Mesangial cell (primary cell): Measurements from ENCODE around the gene CCL21. TPM values are rescaled to one million over a fixed set of nuclear protein-coding genes. Genes with fewer than 3 reads are reported as not detected.

Experiments used
- total RNA-seq: library from RNA; depleted of rRNA; stranded (reverse); fragments of >200 nt; gene quantifications from 2 replicates; pipeline ENCODE4 v1.2.3, GENCODE V29; 2015

Gene CCL21, protein sequence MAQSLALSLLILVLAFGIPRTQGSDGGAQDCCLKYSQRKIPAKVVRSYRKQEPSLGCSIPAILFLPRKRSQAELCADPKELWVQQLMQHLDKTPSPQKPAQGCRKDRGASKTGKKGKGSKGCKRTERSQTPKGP
- total RNA-seq: not detected in 2 replicates

GRCh38 chr9:34710023-34710422 is at the start of gene CCL21:
Gene CCL21, minus strand, starts transcription at chr9:34710136. Its CDS starts 70 bp downstream, at chr9:34710066.

GRCh38 chr9:34690983-34691935 is 18.7 kb downstream of the CCL21 start, which contains the start of gene CCL19:
Gene CCL19, minus strand, starts transcription at chr9:34691276. Its CDS starts 137 bp downstream, at chr9:34691139.

GRCh38 chr9:34662526-34663302 is 47.2 kb downstream of the CCL21 start, which contains the start of gene CCL27:
Gene CCL27, minus strand, starts transcription at chr9:34662657. Its CDS starts 24 bp downstream, at chr9:34662633.

Other genes starting within 250 kb of the CCL21 start
- 0.65 TPM in 1 of 2 replicates, not detected in the other for gene ENHO, start 187.1 kb downstream of the CCL21 start, total RNA-seq
- not detected in 2 replicates for gene CNTFR, start 120.4 kb downstream of the CCL21 start, total RNA-seq
- gene RPP25L, start 98.0 kb downstream of the CCL21 start, total RNA-seq: 35.4 and 41.2 TPM in 2 replicates
- 85.2 and 97.2 TPM in 2 replicates for gene DCTN3, start 89.6 kb downstream of the CCL21 start, total RNA-seq
- 0.51 TPM in 1 of 2 replicates, not detected in the other for gene ARID3C, start 81.1 kb downstream of the CCL21 start, total RNA-seq
- gene SIGMAR1, start 72.3 kb downstream of the CCL21 start, total RNA-seq: 156 and 253 TPM in 2 replicates
- gene GALT, start 63.5 kb downstream of the CCL21 start, total RNA-seq: 25.4 and 51.0 TPM in 2 replicates
- gene IL11RA, start 58.0 kb downstream of the CCL21 start, total RNA-seq: 9.1 and 15.2 TPM in 2 replicates
- gene CCL27, start 47.5 kb downstream of the CCL21 start, total RNA-seq: 0.25 TPM in 1 of 2 replicates, not detected in the other
- not detected in 2 replicates for gene CCL19, start 18.9 kb downstream of the CCL21 start, total RNA-seq
- under 0.01 TPM in 1 of 2 replicates, not detected in the other for gene PHF24, start 248.1 kb upstream of the CCL21 start, total RNA-seq